Calu3 (cell line): ENCODE measurements around the gene FIG4. TPM values are rescaled to one million over a fixed set of nuclear protein-coding genes. Genes with fewer than 3 reads are reported as not detected.

Experiments used
- BruUV-seq: library from RNA; stranded (reverse); fragments of 400-500 nt; replicated peaks from 2 replicates; lab custom pipeline; 2021; lab: Mats Ljungman, UMichigan
- CTCF ChIA-PET: fragments of 300-600 bp; sonication (Branson Sonifier 250); formaldehyde crosslinking; loops from one replicate; lab custom pipeline; 2022; ENCODE audit warnings: antibody characterized with exemption; lab: Charles Lee
- DNase-seq: peaks from one replicate; pipeline ENCODE4 v3.0.0; 2022
- H3K27ac Mint-ChIP-seq: one replicate; pipeline ENCODE4 v1.8.0; 2022; ENCODE audit warnings: mixed read lengths; ENCODE audit not compliant: unreplicated experiment
- H3K27me3 Mint-ChIP-seq: one replicate; pipeline ENCODE4 v1.8.0; 2022; ENCODE audit warnings: mixed read lengths; ENCODE audit not compliant: unreplicated experiment
- H3K36me3 Mint-ChIP-seq: one replicate; pipeline ENCODE4 v1.8.0; 2022; ENCODE audit warnings: mild to moderate bottlenecking, moderate library complexity, mixed read lengths; ENCODE audit not compliant: insufficient read depth, unreplicated experiment
- H3K4me1 Mint-ChIP-seq: one replicate; pipeline ENCODE4 v1.8.0; 2022; ENCODE audit warnings: mild to moderate bottlenecking, low read depth, mixed read lengths; ENCODE audit not compliant: unreplicated experiment
- H3K4me3 Mint-ChIP-seq: one replicate; pipeline ENCODE4 v1.8.0; 2022; ENCODE audit warnings: mild to moderate bottlenecking, low read depth, moderate library complexity, mixed read lengths; ENCODE audit not compliant: unreplicated experiment
- H3K9me3 Mint-ChIP-seq: one replicate; pipeline ENCODE4 v1.8.0; 2022; ENCODE audit warnings: low read depth, mixed read lengths; ENCODE audit not compliant: unreplicated experiment
- CTCF ChIP-seq: fragments of 200-600 bp; IDR thresholded peaks from one replicate; pipeline ENCODE4 v1.8.0; 2022; ENCODE audit warnings: antibody characterized with exemption; ENCODE audit not compliant: unreplicated experiment
- intact Hi-C: fragments of 100-400 bp; cut with micrococcal nuclease; formaldehyde crosslinking; loops from one replicate; pipeline ENCODE4 v1.10.0; 2022; ENCODE audit not compliant: unreplicated experiment
- total RNA-seq: library from RNA; stranded (reverse); gene quantifications from 2 replicates; pipeline ENCODE4 v1.2.3, GENCODE V29; 2022

Gene FIG4
- total RNA-seq, 1 experiment from 2014 or later, result 14.7 TPM

GRCh38 chr6:109874621-109875020 lies 183.5 kb downstream of the FIG4 start:
- no peaks in the 10 kb centered on the region for H3K36me3 Mint-ChIP-seq
- no peak for TF ChIP-seq CTCF
- no peak overlapping the region for H3K27ac Mint-ChIP-seq
- intact Hi-C loops, result no loop called here
- no peak for DNase-seq
- CTCF ChIA-PET, result no interaction called here
- H3K9me3 Mint-ChIP-seq, result peaks cover 3% of the 10 kb centered on the region
- no peak overlapping the region for H3K4me3 Mint-ChIP-seq
- H3K27me3 Mint-ChIP-seq, result no peaks in the 10 kb centered on the region
- BruUV-seq, result no TSS peak
- H3K4me1 Mint-ChIP-seq, result peaks cover 8% of the 10 kb centered on the region

Other genes starting within 250 kb of the FIG4 start
- gene MICAL1, start 235.5 kb upstream of the FIG4 start, total RNA-seq, result 22.5 and 25.4 TPM in 2 replicates
- 11.2 and 11.5 TPM in 2 replicates for gene ZBTB24, start 208.1 kb upstream of the FIG4 start, total RNA-seq
- 5.6 and 7.6 TPM in 2 replicates for gene AK9, start 94 bp upstream of the FIG4 start, total RNA-seq